ENCODE data around the gene CCDC90B. TPM values are rescaled to one million over a fixed set of nuclear protein-coding genes. Genes with fewer than 3 reads are reported as not detected.

Gene CCDC90B
- total RNA-seq, 1 experiment from 2014 or later, result 51.2 TPM

DNA sequence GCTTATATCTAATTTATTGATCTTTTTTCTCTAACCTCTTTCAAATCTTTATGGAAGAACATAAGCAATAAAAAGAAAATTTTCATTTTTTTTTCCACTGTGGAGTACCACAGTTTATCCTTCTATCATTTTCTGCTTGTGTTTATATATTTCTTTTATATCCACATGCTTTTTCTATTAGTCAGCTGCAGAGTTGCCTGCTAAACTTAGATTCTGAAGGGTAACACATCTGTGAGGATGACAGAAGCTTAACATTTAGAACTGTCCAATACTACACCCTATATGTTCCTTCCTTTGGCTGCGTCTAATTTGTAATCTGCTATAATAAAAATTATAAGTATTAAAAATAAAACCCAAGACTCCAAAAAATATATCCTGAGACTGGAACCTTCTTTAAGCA lies 20.8 kb downstream of the CCDC90B start:
- no TSS peak for BruUV-seq (replicated peaks)
- DNase-seq (ENCODE audit: low spot score), result no peak
- Histone ChIP-seq H3K4me3 (ENCODE audit: low read depth, low read length, poor library complexity, severe bottlenecking) (no peak overlapping the region), H3K4me1 (ENCODE audit: insufficient read depth, low read length, poor library complexity, severe bottlenecking) (no peaks in the 10 kb centered on the region), H3K9me3 (ENCODE audit: low read depth, low read length, poor library complexity, severe bottlenecking) (no peaks in the 10 kb centered on the region), H3K36me3 (ENCODE audit: insufficient read depth, low read length, poor library complexity, severe bottlenecking) (peaks cover 25% of the 10 kb centered on the region), H3K27me3 (replicated peaks; ENCODE audit: insufficient read depth, low read depth, low read length, poor library complexity) (no peaks in the 10 kb centered on the region), H3K27ac (ENCODE audit: low read depth, low read length, poor library complexity, severe bottlenecking) (no peak overlapping the region)
- no peak for TF ChIP-seq EZH2 (IDR thresholded peaks at IDR 0.05; ENCODE audit: borderline replicate concordance, low read depth, low read length, poor library complexity, severe bottlenecking)
- TF ChIP-seq, protein P1, sequence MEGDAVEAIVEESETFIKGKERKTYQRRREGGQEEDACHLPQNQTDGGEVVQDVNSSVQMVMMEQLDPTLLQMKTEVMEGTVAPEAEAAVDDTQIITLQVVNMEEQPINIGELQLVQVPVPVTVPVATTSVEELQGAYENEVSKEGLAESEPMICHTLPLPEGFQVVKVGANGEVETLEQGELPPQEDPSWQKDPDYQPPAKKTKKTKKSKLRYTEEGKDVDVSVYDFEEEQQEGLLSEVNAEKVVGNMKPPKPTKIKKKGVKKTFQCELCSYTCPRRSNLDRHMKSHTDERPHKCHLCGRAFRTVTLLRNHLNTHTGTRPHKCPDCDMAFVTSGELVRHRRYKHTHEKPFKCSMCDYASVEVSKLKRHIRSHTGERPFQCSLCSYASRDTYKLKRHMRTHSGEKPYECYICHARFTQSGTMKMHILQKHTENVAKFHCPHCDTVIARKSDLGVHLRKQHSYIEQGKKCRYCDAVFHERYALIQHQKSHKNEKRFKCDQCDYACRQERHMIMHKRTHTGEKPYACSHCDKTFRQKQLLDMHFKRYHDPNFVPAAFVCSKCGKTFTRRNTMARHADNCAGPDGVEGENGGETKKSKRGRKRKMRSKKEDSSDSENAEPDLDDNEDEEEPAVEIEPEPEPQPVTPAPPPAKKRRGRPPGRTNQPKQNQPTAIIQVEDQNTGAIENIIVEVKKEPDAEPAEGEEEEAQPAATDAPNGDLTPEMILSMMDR (conservative IDR thresholded peaks at IDR 0.05; ENCODE audit: low read depth, low read length), result no peak
- intact Hi-C loops (cut with micrococcal nuclease; ENCODE audit: unreplicated experiment), result no loop called here
- ChIA-PET CTCF (no interaction called here), POLR2A (ENCODE audit: low non-redundant PET) (no interaction called here)

DNA sequence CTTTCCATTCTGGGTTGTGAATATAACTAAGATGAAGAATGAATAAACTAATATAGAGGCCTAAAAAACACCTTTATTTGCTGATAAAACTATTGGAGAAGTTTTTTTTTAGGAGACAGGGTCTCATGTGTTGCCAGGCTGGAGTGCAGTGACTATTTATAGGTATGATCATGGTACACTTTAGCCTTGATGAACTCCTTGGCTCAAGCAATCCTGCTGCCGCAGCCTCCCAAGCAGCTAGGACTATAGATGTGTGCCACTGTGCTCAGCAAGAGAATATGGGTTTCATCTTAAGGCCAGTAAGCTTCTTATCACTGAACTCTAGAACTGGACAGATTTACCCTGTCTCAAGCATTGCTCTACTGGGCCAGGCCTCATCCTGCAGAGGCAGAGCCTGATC lies 26.6 kb downstream of the CCDC90B start:
- DNase-seq (ENCODE audit: low spot score), result no peak
- intact Hi-C loops (cut with micrococcal nuclease; ENCODE audit: unreplicated experiment), result loop anchor here (5.0 to 10.0 kb wide), 2 partner anchors 525 to 1188 kb away; partner anchors contain the start of gene FAM181B
- ChIA-PET CTCF (no interaction called here), POLR2A (ENCODE audit: low non-redundant PET) (no interaction called here)
- no TSS peak for BruUV-seq (replicated peaks)
- Histone ChIP-seq H3K4me3 (ENCODE audit: low read depth, low read length, poor library complexity, severe bottlenecking) (no peak overlapping the region), H3K36me3 (ENCODE audit: insufficient read depth, low read length, poor library complexity, severe bottlenecking) (peaks cover 29% of the 10 kb centered on the region), H3K4me1 (ENCODE audit: insufficient read depth, low read length, poor library complexity, severe bottlenecking) (no peaks in the 10 kb centered on the region), H3K9me3 (ENCODE audit: low read depth, low read length, poor library complexity, severe bottlenecking) (no peaks in the 10 kb centered on the region), H3K27ac (ENCODE audit: low read depth, low read length, poor library complexity, severe bottlenecking) (no peak overlapping the region), H3K27me3 (replicated peaks; ENCODE audit: insufficient read depth, low read depth, low read length, poor library complexity) (no peaks in the 10 kb centered on the region)
- no peak for TF ChIP-seq EZH2 (IDR thresholded peaks at IDR 0.05; ENCODE audit: borderline replicate concordance, low read depth, low read length, poor library complexity, severe bottlenecking)

DNA sequence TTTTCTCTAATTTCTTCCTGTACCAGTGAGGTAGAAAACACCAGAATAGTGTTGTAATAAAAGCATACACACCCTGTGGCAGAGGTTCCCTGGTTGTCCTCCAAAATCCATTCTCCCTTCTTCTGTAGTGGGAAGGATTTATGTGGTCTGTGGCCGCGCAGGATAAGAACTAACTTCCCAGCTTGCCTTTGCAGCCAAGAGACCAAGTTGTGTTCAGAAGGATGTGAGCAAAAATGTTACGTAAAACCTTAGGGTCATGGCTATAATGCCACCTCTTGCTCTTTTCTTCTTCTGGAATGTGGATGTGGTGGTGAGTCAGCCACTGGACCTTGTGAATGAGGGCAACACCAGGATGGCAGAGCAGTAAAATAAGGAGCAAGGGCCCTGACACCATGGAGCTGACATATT lies 28.4 kb downstream of the CCDC90B start:
- no peak overlapping the region for H3K4me3 ChIP-seq (ENCODE audit: low read depth, low read length, poor library complexity, severe bottlenecking)
- peaks cover 16% of the 10 kb centered on the region for H3K36me3 ChIP-seq (ENCODE audit: insufficient read depth, low read length, poor library complexity, severe bottlenecking)
- DNase-seq (ENCODE audit: low spot score), result no peak
- H3K27me3 ChIP-seq (replicated peaks; ENCODE audit: insufficient read depth, low read depth, low read length, poor library complexity), result no peaks in the 10 kb centered on the region
- TF ChIP-seq, protein P1 (conservative IDR thresholded peaks at IDR 0.05; ENCODE audit: low read depth, low read length), result no peak
- no peak for TF ChIP-seq EZH2 (IDR thresholded peaks at IDR 0.05; ENCODE audit: borderline replicate concordance, low read depth, low read length, poor library complexity, severe bottlenecking)
- no TSS peak for BruUV-seq (replicated peaks)
- POLR2A ChIA-PET (ENCODE audit: low non-redundant PET), result no interaction called here
- no peaks in the 10 kb centered on the region for H3K4me1 ChIP-seq (ENCODE audit: insufficient read depth, low read length, poor library complexity, severe bottlenecking)
- no peaks in the 10 kb centered on the region for H3K9me3 ChIP-seq (ENCODE audit: low read depth, low read length, poor library complexity, severe bottlenecking)
- CTCF ChIA-PET, result no interaction called here
- intact Hi-C loops (cut with micrococcal nuclease; ENCODE audit: unreplicated experiment), result loop anchor here (5.0 to 10.0 kb wide), 2 partner anchors 523 to 1190 kb away; partner anchors contain the start of gene FAM181B
- H3K27ac ChIP-seq (ENCODE audit: low read depth, low read length, poor library complexity, severe bottlenecking), result no peak overlapping the region
